Measurements from ENCODE around the gene HECW1.

HECW1 gene

DNA sequence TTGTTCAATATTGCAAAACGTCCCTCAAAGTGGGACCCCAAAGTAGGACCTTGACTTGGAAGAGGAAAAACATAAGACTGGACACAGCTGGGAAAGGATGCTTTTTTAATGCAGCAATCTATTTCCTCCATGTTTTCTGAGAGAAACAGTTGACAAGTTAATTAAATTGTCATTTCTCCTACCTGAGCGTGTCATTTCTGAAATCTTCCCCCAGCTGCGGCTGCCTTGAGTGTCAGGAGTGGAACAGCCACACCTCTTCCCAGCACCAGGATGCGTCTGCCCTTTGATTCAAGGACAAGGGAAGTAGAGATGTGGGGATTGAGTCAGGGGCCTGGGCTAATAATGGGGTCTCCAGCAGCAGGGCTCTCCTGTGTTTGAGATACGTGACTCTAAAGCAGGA lies 171.3 kb downstream of the HECW1 start:
- TF ChIP-seq, protein P1, sequence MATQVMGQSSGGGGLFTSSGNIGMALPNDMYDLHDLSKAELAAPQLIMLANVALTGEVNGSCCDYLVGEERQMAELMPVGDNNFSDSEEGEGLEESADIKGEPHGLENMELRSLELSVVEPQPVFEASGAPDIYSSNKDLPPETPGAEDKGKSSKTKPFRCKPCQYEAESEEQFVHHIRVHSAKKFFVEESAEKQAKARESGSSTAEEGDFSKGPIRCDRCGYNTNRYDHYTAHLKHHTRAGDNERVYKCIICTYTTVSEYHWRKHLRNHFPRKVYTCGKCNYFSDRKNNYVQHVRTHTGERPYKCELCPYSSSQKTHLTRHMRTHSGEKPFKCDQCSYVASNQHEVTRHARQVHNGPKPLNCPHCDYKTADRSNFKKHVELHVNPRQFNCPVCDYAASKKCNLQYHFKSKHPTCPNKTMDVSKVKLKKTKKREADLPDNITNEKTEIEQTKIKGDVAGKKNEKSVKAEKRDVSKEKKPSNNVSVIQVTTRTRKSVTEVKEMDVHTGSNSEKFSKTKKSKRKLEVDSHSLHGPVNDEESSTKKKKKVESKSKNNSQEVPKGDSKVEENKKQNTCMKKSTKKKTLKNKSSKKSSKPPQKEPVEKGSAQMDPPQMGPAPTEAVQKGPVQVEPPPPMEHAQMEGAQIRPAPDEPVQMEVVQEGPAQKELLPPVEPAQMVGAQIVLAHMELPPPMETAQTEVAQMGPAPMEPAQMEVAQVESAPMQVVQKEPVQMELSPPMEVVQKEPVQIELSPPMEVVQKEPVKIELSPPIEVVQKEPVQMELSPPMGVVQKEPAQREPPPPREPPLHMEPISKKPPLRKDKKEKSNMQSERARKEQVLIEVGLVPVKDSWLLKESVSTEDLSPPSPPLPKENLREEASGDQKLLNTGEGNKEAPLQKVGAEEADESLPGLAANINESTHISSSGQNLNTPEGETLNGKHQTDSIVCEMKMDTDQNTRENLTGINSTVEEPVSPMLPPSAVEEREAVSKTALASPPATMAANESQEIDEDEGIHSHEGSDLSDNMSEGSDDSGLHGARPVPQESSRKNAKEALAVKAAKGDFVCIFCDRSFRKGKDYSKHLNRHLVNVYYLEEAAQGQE (IDR thresholded peaks at IDR 0.05; ENCODE audit: insufficient read depth in 1 of 2, low read depth in 2 of 2, low read length in 2 of 2): no peak
- no peak for TF ChIP-seq FOXP2 (optimal IDR thresholded peaks at IDR 0.05; ENCODE audit: borderline replicate concordance, extremely low read depth, extremely low read length, insufficient read depth)
- no peak for TF ChIP-seq TAF1 (IDR thresholded peaks at IDR 0.05; ENCODE audit: borderline replicate concordance, insufficient read depth, low read length)
- TF ChIP-seq SIN3A (IDR thresholded peaks at IDR 0.05; ENCODE audit: borderline replicate concordance, insufficient read depth, low read length): no peak
- no peak for TF ChIP-seq POLR2AphosphoS5 (IDR thresholded peaks at IDR 0.05; ENCODE audit: low read depth, low read length)

DNA sequence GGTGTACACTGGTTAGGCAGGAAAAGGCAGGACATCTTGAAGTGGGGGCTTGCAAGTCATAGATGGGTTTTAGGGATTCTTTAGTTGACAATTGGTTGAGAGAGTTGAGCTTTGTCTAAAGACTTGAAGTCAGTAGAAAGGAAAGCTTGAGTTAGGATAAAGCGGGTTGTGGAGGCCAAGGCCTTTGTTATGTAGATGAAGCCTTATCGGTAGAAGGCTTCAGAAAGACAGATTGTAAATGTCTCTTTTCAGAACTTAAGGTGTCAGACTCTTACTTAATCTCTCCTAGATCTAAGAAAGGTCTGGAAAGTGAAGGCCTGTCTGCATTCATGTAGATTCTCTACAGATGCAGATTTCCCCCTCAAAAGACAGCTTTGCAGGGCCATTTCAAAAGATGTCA lies 177.4 kb downstream of the HECW1 start:
- TF ChIP-seq FOXP2 (optimal IDR thresholded peaks at IDR 0.05; ENCODE audit: borderline replicate concordance, extremely low read depth, extremely low read length, insufficient read depth) (no peak), POLR2AphosphoS5 (IDR thresholded peaks at IDR 0.05; ENCODE audit: low read depth, low read length) (no peak), SIN3A (IDR thresholded peaks at IDR 0.05; ENCODE audit: borderline replicate concordance, insufficient read depth, low read length) (no peak), TAF1 (IDR thresholded peaks at IDR 0.05; ENCODE audit: borderline replicate concordance, insufficient read depth, low read length) (no peak)
- TF ChIP-seq, protein P1 (IDR thresholded peaks at IDR 0.05; ENCODE audit: insufficient read depth in 1 of 2, low read depth in 2 of 2, low read length in 2 of 2): no peak

DNA sequence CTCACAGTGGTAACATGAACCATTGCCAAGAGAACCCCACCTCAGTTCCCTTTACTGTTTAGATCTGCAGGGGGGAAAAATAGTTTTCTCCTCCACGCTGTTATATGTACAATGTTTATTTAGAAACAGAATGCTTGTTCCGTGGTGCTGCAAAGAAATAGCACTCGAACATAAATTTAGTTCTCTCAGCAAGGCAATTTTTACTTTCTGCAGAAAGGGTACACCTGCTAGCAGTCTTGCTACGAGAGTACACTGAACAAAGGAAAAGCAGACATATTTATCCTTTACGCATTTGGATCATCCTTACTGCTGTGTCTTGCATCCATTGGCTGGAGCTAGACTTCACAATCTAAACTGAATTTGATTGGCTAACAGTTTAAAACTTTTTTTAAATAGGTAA lies 178.5 kb downstream of the HECW1 start:
- TF ChIP-seq, protein P1 (IDR thresholded peaks at IDR 0.05; ENCODE audit: insufficient read depth in 1 of 2, low read depth in 2 of 2, low read length in 2 of 2): no peak
- TF ChIP-seq FOXP2 (optimal IDR thresholded peaks at IDR 0.05; ENCODE audit: borderline replicate concordance, extremely low read depth, extremely low read length, insufficient read depth) (no peak), SIN3A (IDR thresholded peaks at IDR 0.05; ENCODE audit: borderline replicate concordance, insufficient read depth, low read length) (no peak), TAF1 (IDR thresholded peaks at IDR 0.05; ENCODE audit: borderline replicate concordance, insufficient read depth, low read length) (no peak), POLR2AphosphoS5 (IDR thresholded peaks at IDR 0.05; ENCODE audit: low read depth, low read length) (no peak)

DNA sequence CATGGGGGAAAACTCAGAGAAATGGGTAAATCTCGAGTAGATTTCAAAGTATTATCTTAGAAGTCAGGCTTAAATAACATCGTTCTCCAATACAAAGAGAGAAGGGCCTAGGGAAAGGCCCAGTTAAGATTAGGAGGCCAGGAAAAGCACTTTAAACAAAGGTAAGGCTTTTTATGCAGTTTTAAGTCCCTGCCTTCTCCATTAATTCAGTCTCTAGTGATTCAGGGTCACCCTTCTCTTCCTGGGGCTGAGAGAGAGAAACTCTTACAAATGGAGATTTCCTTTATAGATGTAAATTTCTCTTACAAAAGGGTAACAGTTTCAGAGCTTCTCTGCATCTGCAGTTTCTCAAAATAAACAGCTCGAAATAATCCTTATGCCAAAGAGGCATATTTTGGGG lies 179.3 kb downstream of the HECW1 start:
- TF ChIP-seq POLR2AphosphoS5 (IDR thresholded peaks at IDR 0.05; ENCODE audit: low read depth, low read length): no peak
- no peak for TF ChIP-seq TAF1 (IDR thresholded peaks at IDR 0.05; ENCODE audit: borderline replicate concordance, insufficient read depth, low read length)
- TF ChIP-seq, protein P1 (IDR thresholded peaks at IDR 0.05; ENCODE audit: insufficient read depth in 1 of 2, low read depth in 2 of 2, low read length in 2 of 2): no peak
- TF ChIP-seq SIN3A (IDR thresholded peaks at IDR 0.05; ENCODE audit: borderline replicate concordance, insufficient read depth, low read length): no peak
- TF ChIP-seq FOXP2 (optimal IDR thresholded peaks at IDR 0.05; ENCODE audit: borderline replicate concordance, extremely low read depth, extremely low read length, insufficient read depth): no peak

DNA sequence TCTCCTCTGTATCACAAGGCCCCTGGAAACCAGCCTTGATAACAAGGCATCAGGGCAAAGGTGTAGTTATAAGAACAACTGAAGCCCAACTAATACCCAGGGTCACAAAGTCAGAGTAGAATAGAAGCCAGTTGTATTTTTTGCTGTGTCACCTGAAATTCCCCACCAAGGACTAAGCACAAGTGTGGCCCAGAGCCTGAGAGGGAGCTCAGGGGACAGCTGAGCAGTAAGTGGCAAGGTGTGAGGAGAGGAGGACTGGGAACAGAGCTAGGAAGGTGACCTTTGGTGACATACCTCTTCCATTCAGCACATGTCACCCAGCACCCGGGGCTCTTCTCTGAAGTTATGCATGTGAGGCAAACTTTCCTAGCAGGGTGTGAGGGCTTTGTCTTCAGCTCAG lies 179.9 kb downstream of the HECW1 start:
- TF ChIP-seq TAF1 (IDR thresholded peaks at IDR 0.05; ENCODE audit: borderline replicate concordance, insufficient read depth, low read length): no peak
- TF ChIP-seq, protein P1 (IDR thresholded peaks at IDR 0.05; ENCODE audit: insufficient read depth in 1 of 2, low read depth in 2 of 2, low read length in 2 of 2): no peak
- TF ChIP-seq FOXP2 (optimal IDR thresholded peaks at IDR 0.05; ENCODE audit: borderline replicate concordance, extremely low read depth, extremely low read length, insufficient read depth): no peak
- TF ChIP-seq SIN3A (IDR thresholded peaks at IDR 0.05; ENCODE audit: borderline replicate concordance, insufficient read depth, low read length): no peak
- TF ChIP-seq POLR2AphosphoS5 (IDR thresholded peaks at IDR 0.05; ENCODE audit: low read depth, low read length): no peak
